RWPE2 (cell line): ENCODE measurements around the gene CSAG1.
"Not testable (repeated sequence)": the region's sequence is repeated elsewhere in the genome, so short reads cannot be mapped to it uniquely, and the experiment has no call there.

ENCODE experiments used
- ATAC-seq: fragments of 200-7000 bp; cut with Tn5 transposase; 3 replicates; pipeline ENCODE4 v1.9.1; 2021; ENCODE audit warnings: low read depth
- DNase-seq: peaks from one replicate; pipeline ENCODE4 v3.0.0-alpha.2; 2020; ENCODE audit warnings: low spot score
- H3K27ac ChIP-seq: fragments of 450-650 bp; 2 replicates; pipeline ENCODE4 v1.5.1; 2017; ENCODE audit warnings: mild to moderate bottlenecking; ENCODE audit not compliant: poor library complexity, severe bottlenecking
- H3K27me3 ChIP-seq: fragments of 250-450 bp; sonication (Bioruptor Pico); 2 replicates; pipeline ENCODE4 v1.5.1; 2021; ENCODE audit warnings: mild to moderate bottlenecking, moderate library complexity; ENCODE audit not compliant: insufficient read depth, poor library complexity, severe bottlenecking
- H3K36me3 ChIP-seq: fragments of 250-450 bp; sonication (Bioruptor Pico); 2 replicates; pipeline ENCODE4 v1.5.1; 2020; ENCODE audit warnings: low read depth, mild to moderate bottlenecking, moderate library complexity
- H3K4me1 ChIP-seq: fragments of 250-450 bp; sonication (Bioruptor Pico); 2 replicates; pipeline ENCODE4 v1.5.1; 2021; ENCODE audit warnings: mild to moderate bottlenecking, moderate library complexity; ENCODE audit not compliant: insufficient read depth, poor library complexity, severe bottlenecking
- H3K4me3 ChIP-seq: fragments of 250-450 bp; sonication (Bioruptor Pico); 2 replicates; pipeline ENCODE4 v1.5.1; 2021; ENCODE audit warnings: mild to moderate bottlenecking, moderate library complexity; ENCODE audit not compliant: severe bottlenecking
- H3K9me3 ChIP-seq: fragments of 250-450 bp; sonication (Bioruptor Pico); 2 replicates; pipeline ENCODE4 v1.5.1; 2021; ENCODE audit warnings: mild to moderate bottlenecking, moderate library complexity; ENCODE audit not compliant: severe bottlenecking
- TF ChIP-seq, protein P1 (sequence below): fragments of 450-650 bp; IDR thresholded peaks from one replicate; pipeline ENCODE4 v1.5.1; 2017; ENCODE audit warnings: mild to moderate bottlenecking, moderate library complexity; ENCODE audit not compliant: poor library complexity, severe bottlenecking

Gene CSAG1

GRCh38 chrX:152738560-152738959 lies 5.0 kb upstream of the CSAG1 start:
- no peaks in the 10 kb centered on the region for H3K4me1 ChIP-seq
- H3K4me3 ChIP-seq = no peak overlapping the region
- no peaks in the 10 kb centered on the region for H3K9me3 ChIP-seq
- ATAC-seq (no peak), DNase-seq (no peak)
- H3K36me3 ChIP-seq = no peaks in the 10 kb centered on the region
- H3K27me3 ChIP-seq = no peaks in the 10 kb centered on the region
- H3K27ac ChIP-seq = no peak overlapping the region
- TF ChIP-seq, protein P1, sequence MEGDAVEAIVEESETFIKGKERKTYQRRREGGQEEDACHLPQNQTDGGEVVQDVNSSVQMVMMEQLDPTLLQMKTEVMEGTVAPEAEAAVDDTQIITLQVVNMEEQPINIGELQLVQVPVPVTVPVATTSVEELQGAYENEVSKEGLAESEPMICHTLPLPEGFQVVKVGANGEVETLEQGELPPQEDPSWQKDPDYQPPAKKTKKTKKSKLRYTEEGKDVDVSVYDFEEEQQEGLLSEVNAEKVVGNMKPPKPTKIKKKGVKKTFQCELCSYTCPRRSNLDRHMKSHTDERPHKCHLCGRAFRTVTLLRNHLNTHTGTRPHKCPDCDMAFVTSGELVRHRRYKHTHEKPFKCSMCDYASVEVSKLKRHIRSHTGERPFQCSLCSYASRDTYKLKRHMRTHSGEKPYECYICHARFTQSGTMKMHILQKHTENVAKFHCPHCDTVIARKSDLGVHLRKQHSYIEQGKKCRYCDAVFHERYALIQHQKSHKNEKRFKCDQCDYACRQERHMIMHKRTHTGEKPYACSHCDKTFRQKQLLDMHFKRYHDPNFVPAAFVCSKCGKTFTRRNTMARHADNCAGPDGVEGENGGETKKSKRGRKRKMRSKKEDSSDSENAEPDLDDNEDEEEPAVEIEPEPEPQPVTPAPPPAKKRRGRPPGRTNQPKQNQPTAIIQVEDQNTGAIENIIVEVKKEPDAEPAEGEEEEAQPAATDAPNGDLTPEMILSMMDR = no peak

DNA sequence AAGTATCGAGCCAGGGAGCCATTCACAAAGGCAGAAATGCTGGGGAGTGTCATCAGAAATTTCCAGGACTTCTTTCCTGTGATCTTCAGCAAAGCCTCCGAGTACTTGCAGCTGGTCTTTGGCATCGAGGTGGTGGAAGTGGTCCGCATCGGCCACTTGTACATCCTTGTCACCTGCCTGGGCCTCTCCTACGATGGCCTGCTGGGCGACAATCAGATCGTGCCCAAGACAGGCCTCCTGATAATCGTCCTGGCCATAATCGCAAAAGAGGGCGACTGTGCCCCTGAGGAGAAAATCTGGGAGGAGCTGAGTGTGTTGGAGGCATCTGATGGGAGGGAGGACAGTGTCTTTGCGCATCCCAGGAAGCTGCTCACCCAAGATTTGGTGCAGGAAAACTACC lies 3.0 kb upstream of the CSAG1 start:
- not testable (repeated sequence) for DNase-seq, H3K27ac ChIP-seq, H3K36me3 ChIP-seq, ATAC-seq, H3K4me3 ChIP-seq, H3K9me3 ChIP-seq, H3K27me3 ChIP-seq, H3K4me1 ChIP-seq

GRCh38 chrX:152735860-152736511 lies 2.5 kb upstream of the CSAG1 start:
- H3K27me3 ChIP-seq = no peaks in the 10 kb centered on the region
- no peaks in the 10 kb centered on the region for H3K4me1 ChIP-seq
- H3K36me3 ChIP-seq = no peaks in the 10 kb centered on the region
- DNase-seq (no peak), ATAC-seq (no peak)
- TF ChIP-seq, protein P1 = no peak
- no peak overlapping the region for H3K4me3 ChIP-seq
- H3K9me3 ChIP-seq = no peaks in the 10 kb centered on the region
- no peak overlapping the region for H3K27ac ChIP-seq

- no peak overlapping the region for H3K27ac ChIP-seq
- no peaks in the 10 kb centered on the region for H3K36me3 ChIP-seq
- no peaks in the 10 kb centered on the region for H3K4me1 ChIP-seq
- no peaks in the 10 kb centered on the region for H3K27me3 ChIP-seq
- ATAC-seq = no peak
- no peaks in the 10 kb centered on the region for H3K9me3 ChIP-seq
- TF ChIP-seq, protein P1 = no peak
- no peak overlapping the region for H3K4me3 ChIP-seq
- DNase-seq = no peak
Observed at GRCh38 chrX:152735101-152735500, 1.6 kb upstream of the CSAG1 start.

GRCh38 chrX:152734143-152734858 lies 780 bp upstream of the CSAG1 start:
- H3K27me3 ChIP-seq, H3K4me3 ChIP-seq, DNase-seq, ATAC-seq, H3K27ac ChIP-seq, H3K4me1 ChIP-seq, H3K9me3 ChIP-seq, H3K36me3 ChIP-seq: not testable (repeated sequence)

DNA sequence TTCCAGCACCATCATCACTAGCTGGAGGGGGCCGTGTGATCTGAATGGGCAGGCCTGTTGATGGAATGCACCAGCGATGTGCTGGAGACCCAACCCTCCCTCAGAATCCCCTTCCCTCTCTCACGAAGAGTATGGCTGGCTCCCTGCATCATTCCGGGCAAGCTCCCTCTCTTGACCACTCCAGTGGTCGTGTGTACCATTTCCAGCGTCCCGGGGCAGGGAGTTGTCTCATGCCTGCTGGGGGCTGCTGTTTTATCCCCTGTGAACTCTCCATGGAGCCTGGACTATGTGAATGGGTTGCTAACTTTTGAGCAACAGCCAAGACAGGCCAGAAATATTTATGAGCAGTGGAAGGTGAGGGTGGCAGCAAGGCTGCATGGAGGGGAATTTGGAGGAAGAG lies 8.1 kb downstream of the CSAG1 start:
- Histone ChIP-seq H3K4me3 (no peak overlapping the region), H3K9me3 (no peaks in the 10 kb centered on the region), H3K4me1 (no peaks in the 10 kb centered on the region), H3K36me3 (no peaks in the 10 kb centered on the region), H3K27ac (no peak overlapping the region), H3K27me3 (no peaks in the 10 kb centered on the region)
- TF ChIP-seq, protein P1 = no peak
- DNase-seq = no peak
- ATAC-seq = no peak

DNA sequence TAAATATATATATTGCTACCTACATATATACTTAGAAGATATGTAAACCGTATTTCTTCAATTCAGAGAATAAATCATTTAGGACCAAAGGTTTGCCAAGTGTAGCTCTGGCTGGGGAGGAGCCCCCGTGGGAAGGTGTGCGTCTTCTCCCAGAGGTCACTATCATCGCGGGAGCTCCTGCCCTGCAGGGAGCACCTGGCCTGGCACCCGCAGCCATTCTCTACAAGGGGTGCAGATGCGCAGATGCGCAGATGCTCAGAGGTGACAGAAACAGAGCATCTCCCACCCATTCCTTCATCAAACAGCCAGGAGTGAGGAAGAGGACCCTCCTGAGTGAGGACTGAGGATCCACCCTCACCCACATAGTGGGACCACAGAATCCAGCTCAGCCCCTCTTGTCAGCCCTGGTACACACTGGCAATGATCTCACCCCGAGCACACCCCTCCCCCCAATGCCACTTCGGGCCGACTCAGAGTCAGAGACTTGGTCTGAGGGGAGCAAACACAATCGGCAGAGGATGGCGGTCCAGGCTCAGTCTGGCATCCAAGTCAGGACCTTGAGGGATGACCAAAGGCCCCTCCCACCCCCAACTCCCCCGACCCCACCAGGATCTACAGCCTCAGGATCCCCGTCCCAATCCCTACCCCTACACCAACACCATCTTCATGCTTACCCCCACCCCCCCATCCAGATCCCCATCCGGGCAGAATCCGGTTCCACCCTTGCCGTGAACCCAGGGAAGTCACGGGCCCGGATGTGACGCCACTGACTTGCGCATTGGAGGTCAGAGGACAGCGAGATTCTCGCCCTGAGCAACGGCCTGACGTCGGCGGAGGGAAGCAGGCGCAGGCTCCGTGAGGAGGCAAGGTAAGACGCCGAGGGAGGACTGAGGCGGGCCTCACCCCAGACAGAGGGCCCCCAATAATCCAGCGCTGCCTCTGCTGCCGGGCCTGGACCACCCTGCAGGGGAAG lies 19.4 kb downstream of the CSAG1 start, which contains the start of gene MAGEA2B:
MAGEA2B (plus strand) TSS at position 814 of the 973 bp plus-strand sequence. CDS start 2,479 bp downstream, outside the sequence.
- ATAC-seq, H3K4me3 ChIP-seq: not testable (repeated sequence)

More for the DNA sequence above, 19.4 kb downstream of the CSAG1 start, which contains the start of gene MAGEA2B:
- not testable (repeated sequence) for H3K27me3 ChIP-seq, H3K9me3 ChIP-seq, H3K4me1 ChIP-seq, H3K36me3 ChIP-seq, DNase-seq, H3K27ac ChIP-seq
